Body of pancreas (tissue), 4 donors: ENCODE measurements around the gene SLC6A8. TPM values are rescaled to one million over a fixed set of nuclear protein-coding genes. Genes with fewer than 3 reads are reported as not detected.
A peak's percentile ranks its signal among the peaks of the same experiment; 100 is the strongest.
"Not testable (repeated sequence)": the region's sequence is repeated elsewhere in the genome, so short reads cannot be mapped to it uniquely, and the experiment has no call there.

Experiments
- ATAC-seq: fragments of 150-250 bp; one replicate; pipeline ENCODE4 v1.9.1; 2016
- DNase-seq, 4 donors: peaks; one replicate each; pipeline ENCODE4 v3.0.0-alpha.2; 2019
- H3K27ac ChIP-seq, 4 donors: fragments of 200-600 bp; sonication (generic); 1 replicate in 3 of 4; 2 replicates in 1 of 4; pipeline versions ENCODE4 v1.5.1 to v1.6.1; 2016 to 2019; ENCODE audit warnings: mild to moderate bottlenecking in 1 of 4, mixed read lengths in 1 of 4, moderate library complexity in 1 of 4
- H3K27me3 ChIP-seq, 2 donors: fragments of 200-600 bp; sonication (generic); one replicate each; pipeline ENCODE4 v1.6.0; 2016; ENCODE audit warnings: mild to moderate bottlenecking in 1 of 2
- H3K36me3 ChIP-seq, 2 donors: fragments of 200-600 bp; sonication (generic); replicated peaks in 1 of 2; 2 replicates each; pipeline ENCODE4 v1.5.1; 2016; ENCODE audit warnings: low read depth in 2 of 2; ENCODE audit not compliant: insufficient read depth in 1 of 2
- H3K4me1 ChIP-seq: fragments of 200-600 bp; sonication (generic); one replicate; pipeline ENCODE4 v1.6.0; 2016
- H3K4me3 ChIP-seq, 2 donors: fragments of 200-600 bp; sonication (generic); 1 replicate in 1 of 2; 2 replicates in 1 of 2; pipeline ENCODE4 v1.5.1; 2016 to 2019
- H3K9me3 ChIP-seq, 3 donors: fragments of 200-600 bp; sonication (generic); 1 replicate in 2 of 3; 2 replicates in 1 of 3; pipeline ENCODE4 v1.5.1; 2016
- POLR2A ChIP-seq, 3 donors: fragments of 450-650 bp; IDR thresholded peaks; one replicate each; pipeline ENCODE4 v1.6.1; 2016; ENCODE audit warnings: antibody characterized with exemption in 3 of 3, mild to moderate bottlenecking in 2 of 3
- WGBS, 2 donors: methylation state at CpG; one replicate each; pipeline ENCODE4 v1.1.5; 2017; 5-methylcytosine and 5-hydroxymethylcytosine counted together
- intact Hi-C: fragments of 100-400 bp; cut with DNase I; formaldehyde crosslinking; loops from one replicate; pipeline ENCODE4 v1.15.1; 2023
- small RNA-seq: library from RNA; depleted of rRNA; stranded (forward); fragments of <200 nt; gene quantifications from one replicate; pipeline ENCODE3, GENCODE V24; 2016
- total RNA-seq, 2 donors: library from RNA; depleted of rRNA; stranded (reverse); fragments of >200 nt; gene quantifications; one replicate each; pipeline ENCODE4 v1.1.0, GENCODE V29; 2016
- TF ChIP-seq, protein P1 (sequence below), 7 experiments: fragments of 450-650 bp in 4 of 7; fragments of 200-600 bp in 3 of 7; sonication (generic) in 3 of 7; IDR thresholded peaks; one replicate each; pipeline ENCODE4 v1.5.1; 2016 to 2019; ENCODE audit warnings: antibody characterized with exemption in 7 of 7

Gene SLC6A8
- total RNA-seq, 2 donors from 2014 or later, result 11.7 to 18.5 TPM

DNA sequence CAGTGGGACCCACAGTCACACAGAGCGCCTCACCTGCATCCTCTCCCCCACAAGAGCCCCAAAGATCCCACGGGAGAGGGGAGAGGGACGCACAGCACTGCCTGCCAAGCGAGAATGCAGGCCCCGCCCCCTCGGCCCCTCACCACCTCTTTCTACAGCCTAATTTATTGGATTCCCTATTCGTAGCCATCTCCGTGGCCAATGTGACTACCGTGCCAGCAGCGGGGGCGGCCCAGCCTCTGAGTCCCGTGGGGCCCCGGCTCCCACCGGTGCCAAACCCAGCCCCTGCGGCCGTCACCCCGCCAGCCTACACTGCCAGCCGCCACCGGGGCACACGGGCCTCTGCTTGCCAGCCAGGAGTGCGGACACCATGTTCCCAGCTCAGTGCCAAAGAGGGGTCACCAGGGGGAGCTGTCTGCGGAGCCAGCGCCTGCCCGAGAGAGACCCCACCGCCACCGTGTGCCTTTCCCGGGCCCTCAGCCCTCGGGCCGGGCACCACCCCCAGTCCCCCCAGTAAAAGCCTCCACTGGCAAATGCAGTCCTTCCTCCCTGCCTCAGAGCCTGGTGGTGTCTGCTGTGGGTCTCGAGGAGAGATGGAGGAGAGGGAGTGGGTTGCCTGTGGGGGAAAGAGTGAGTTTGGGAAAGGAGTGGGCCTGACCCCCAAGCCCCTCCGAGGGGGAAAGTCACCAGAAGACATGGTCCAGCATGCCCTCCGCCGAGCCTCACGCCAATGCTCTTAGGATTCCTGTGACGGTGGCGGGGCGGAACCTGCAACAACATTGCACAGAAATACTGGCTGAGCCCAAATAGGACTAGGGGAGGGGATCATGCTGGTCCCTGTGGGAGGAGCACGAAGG, 56.7 kb downstream of the SLC6A8 start:
- H3K4me3 ChIP-seq, result no peak overlapping the region
- DNase-seq (peak in 1 of 4 donors; percentile 22), ATAC-seq (no peak)
- H3K9me3 ChIP-seq, result no peaks in the 10 kb centered on the region
- H3K27me3 ChIP-seq, result no peaks in the 10 kb centered on the region
- intact Hi-C loops, result no loop called here
- TF ChIP-seq, protein P1, sequence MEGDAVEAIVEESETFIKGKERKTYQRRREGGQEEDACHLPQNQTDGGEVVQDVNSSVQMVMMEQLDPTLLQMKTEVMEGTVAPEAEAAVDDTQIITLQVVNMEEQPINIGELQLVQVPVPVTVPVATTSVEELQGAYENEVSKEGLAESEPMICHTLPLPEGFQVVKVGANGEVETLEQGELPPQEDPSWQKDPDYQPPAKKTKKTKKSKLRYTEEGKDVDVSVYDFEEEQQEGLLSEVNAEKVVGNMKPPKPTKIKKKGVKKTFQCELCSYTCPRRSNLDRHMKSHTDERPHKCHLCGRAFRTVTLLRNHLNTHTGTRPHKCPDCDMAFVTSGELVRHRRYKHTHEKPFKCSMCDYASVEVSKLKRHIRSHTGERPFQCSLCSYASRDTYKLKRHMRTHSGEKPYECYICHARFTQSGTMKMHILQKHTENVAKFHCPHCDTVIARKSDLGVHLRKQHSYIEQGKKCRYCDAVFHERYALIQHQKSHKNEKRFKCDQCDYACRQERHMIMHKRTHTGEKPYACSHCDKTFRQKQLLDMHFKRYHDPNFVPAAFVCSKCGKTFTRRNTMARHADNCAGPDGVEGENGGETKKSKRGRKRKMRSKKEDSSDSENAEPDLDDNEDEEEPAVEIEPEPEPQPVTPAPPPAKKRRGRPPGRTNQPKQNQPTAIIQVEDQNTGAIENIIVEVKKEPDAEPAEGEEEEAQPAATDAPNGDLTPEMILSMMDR (IDR thresholded peaks at IDR 0.05), result no peak
- TF ChIP-seq POLR2A (IDR thresholded peaks at IDR 0.05), result no peak
- H3K36me3 ChIP-seq, result no peaks in the 10 kb centered on the region
- 40 to 44% methylated on average over 5 to 37 of the region's 38 CpGs for WGBS, 2 donors
- no peaks in the 10 kb centered on the region for H3K4me1 ChIP-seq
- H3K27ac ChIP-seq, result no peak overlapping the region

DNA sequence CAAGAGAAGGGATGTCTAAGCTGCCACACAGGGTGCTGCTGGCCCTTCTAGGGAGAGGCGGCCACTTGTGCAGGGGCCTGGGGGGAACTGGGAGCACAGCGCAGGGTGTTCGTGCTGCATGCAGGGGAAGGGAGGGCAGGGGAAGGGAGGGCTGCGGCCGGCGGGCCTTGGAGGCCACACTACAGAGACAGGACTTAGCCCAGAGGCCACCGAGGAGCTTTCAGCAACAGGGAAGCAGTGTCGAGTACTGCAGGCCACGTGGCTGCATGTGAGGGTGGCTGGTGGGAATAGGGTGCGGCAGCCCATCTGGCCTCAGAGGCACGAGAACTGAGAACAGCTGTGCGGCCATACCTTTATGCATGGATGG, 57.3 kb downstream of the SLC6A8 start:
- intact Hi-C loops, DNase-seq, H3K9me3 ChIP-seq, H3K27ac ChIP-seq, H3K27me3 ChIP-seq, H3K4me1 ChIP-seq, H3K4me3 ChIP-seq, H3K36me3 ChIP-seq, ATAC-seq: not testable (repeated sequence)
- WGBS, 2 donors, result 21 to 47% methylated on average over 3 to 8 of the region's 12 CpGs

Small RNA genes lying within 50 kb of the gene (small RNA-seq; reads per million reads assigned to genes)
- not detected for gene RN7SL687P

Other genes with a start within 250 kb of the SLC6A8 start
- gene TREX2, start 241.9 kb upstream of the SLC6A8 start, total RNA-seq, result 1 to 10 TPM; 1.0 to 1.6 TPM
- 10 to 100 TPM in 1 of 2 donors, 1 to 10 TPM in 1; 3.1 to 38.2 TPM for gene HAUS7, start 217.3 kb upstream of the SLC6A8 start, total RNA-seq
- gene BGN, start 192.9 kb upstream of the SLC6A8 start, total RNA-seq, result 10 to 100 TPM; 30.7 to 34.0 TPM
- gene ATP2B3, start 170.3 kb upstream of the SLC6A8 start, total RNA-seq, result not detected
- gene CCNQ, start 88.8 kb upstream of the SLC6A8 start, total RNA-seq, result 10 to 100 TPM in 1 of 2 donors, 1 to 10 TPM in 1; 8.6 to 23.9 TPM
- gene DUSP9, start 40.7 kb upstream of the SLC6A8 start, total RNA-seq, result not detected
- gene PNCK, start 14.1 kb upstream of the SLC6A8 start, total RNA-seq, result not detected
- 10 to 100 TPM; 64.6 TPM for gene BCAP31, start 36.5 kb downstream of the SLC6A8 start, total RNA-seq
- gene ABCD1, start 36.9 kb downstream of the SLC6A8 start, total RNA-seq, result 10 to 100 TPM; 11.2 to 31.6 TPM
- gene PLXNB3, start 76.3 kb downstream of the SLC6A8 start, total RNA-seq, result 10 to 100 TPM in 1 of 2 donors, 1 to 10 TPM in 1; 4.2 to 13.2 TPM
- gene SRPK3, start 93.1 kb downstream of the SLC6A8 start, total RNA-seq, result not detected
- 10 to 100 TPM; 25.2 to 27.7 TPM for gene IDH3G, start 106.4 kb downstream of the SLC6A8 start, total RNA-seq
- 100 to 1,000 TPM; 115 to 238 TPM for gene SSR4, start 106.7 kb downstream of the SLC6A8 start, total RNA-seq
- gene PDZD4, start 142.6 kb downstream of the SLC6A8 start, total RNA-seq, result 1 to 10 TPM; 1.6 to 2.6 TPM
- gene L1CAM, start 198.2 kb downstream of the SLC6A8 start, total RNA-seq, result 1 to 10 TPM; 1.8 to 7.9 TPM
- gene AVPR2, start 216.7 kb downstream of the SLC6A8 start, total RNA-seq, result under 1 TPM; 0.66 to 0.78 TPM
- 10 to 100 TPM in 1 of 2 donors, 1 to 10 TPM in 1; 8.6 to 16.6 TPM for gene ARHGAP4, start 238.3 kb downstream of the SLC6A8 start, total RNA-seq
- gene NAA10, start 247.1 kb downstream of the SLC6A8 start, total RNA-seq, result 10 to 100 TPM; 30.3 to 74.7 TPM